Uterus (tissue), 2 donors: ENCODE measurements around the gene FAM177B.

ENCODE experiments used
- POLR2A ChIP-seq, 2 donors: fragments of 450-650 bp; IDR thresholded peaks; one replicate each; pipeline ENCODE4 v1.6.1; 2016; ENCODE audit warnings: antibody characterized with exemption in 2 of 2, mild to moderate bottlenecking in 1 of 2, moderate library complexity in 1 of 2
- TF ChIP-seq, protein P1 (sequence below), 4 experiments: fragments of 200-600 bp in 2 of 4; fragments of 450-650 bp in 2 of 4; sonication (generic) in 2 of 4; IDR thresholded peaks; one replicate each; pipeline ENCODE4 v1.5.1; 2016 to 2019; ENCODE audit warnings: antibody characterized with exemption in 4 of 4, mild to moderate bottlenecking in 2 of 4, moderate library complexity in 1 of 4

DNA sequence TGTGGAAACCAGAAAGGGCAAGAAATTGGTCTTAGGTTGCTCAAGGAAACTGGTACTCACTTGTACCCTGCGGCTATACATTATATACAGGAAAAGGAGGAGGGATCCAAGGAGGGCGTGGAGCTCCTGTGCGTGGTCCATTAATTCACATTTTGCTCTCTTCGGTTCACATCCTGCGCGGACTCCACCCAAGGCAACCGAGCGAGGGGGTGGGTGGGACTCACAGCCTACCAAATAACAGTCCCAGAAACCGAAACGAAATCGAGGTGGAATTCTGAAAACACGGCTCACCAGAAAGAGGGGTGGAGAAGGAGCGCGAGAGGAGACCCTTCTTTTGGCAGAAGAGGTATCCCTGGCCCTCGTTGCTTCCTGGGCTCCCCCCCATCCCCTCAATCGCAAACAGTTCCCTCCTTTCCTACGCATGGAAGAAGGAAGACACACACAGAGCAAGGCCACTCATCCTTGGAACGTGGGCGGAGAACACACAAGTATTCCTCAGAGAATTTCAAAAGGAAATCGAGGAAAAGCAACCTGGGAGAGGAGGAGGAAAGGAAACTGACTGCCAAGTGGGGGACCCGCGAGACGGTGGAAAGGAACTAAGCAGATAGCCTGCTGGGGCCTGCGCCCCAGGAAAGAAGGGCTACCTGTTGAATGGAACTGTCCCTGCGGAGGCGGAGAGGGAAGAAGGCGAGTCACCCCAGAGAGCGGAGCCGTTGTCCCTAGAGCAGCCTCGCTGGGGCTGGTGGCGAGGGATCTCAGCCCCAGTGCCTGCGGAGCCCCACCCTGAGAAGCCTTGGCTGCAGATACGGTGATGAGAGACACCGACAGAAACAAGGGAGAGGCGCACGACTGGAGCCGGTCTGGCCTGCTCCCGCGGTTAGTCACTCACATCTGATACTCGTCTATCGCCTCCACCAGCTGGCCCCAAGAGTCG is 25.4 kb upstream of the FAM177B start:
- TF ChIP-seq, protein P1, sequence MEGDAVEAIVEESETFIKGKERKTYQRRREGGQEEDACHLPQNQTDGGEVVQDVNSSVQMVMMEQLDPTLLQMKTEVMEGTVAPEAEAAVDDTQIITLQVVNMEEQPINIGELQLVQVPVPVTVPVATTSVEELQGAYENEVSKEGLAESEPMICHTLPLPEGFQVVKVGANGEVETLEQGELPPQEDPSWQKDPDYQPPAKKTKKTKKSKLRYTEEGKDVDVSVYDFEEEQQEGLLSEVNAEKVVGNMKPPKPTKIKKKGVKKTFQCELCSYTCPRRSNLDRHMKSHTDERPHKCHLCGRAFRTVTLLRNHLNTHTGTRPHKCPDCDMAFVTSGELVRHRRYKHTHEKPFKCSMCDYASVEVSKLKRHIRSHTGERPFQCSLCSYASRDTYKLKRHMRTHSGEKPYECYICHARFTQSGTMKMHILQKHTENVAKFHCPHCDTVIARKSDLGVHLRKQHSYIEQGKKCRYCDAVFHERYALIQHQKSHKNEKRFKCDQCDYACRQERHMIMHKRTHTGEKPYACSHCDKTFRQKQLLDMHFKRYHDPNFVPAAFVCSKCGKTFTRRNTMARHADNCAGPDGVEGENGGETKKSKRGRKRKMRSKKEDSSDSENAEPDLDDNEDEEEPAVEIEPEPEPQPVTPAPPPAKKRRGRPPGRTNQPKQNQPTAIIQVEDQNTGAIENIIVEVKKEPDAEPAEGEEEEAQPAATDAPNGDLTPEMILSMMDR (IDR thresholded peaks at IDR 0.05): no peak
- TF ChIP-seq POLR2A (IDR thresholded peaks at IDR 0.05): no peak
